ENCODE measurements around the gene GRAPL.
"Not testable (repeated sequence)": the region's sequence is repeated elsewhere in the genome, so short reads cannot be mapped to it uniquely, and the experiment has no call there.

- TF ChIP-seq CTCF (conservative IDR thresholded peaks at IDR 0.05 in 1 of 2, IDR thresholded peaks at IDR 0.05 in 1 of 2; ENCODE audit: extremely low read depth in 1 of 2, insufficient read depth in 1 of 2, low read depth in 1 of 2, low read length in 2 of 2); EZH2 (IDR thresholded peaks at IDR 0.05; ENCODE audit: borderline replicate concordance, low read length): not testable (repeated sequence)
These were observed 75.1 kb downstream of the GRAPL start for GRCh38 chr17:19202448-19202847.
